Measurements from ENCODE around the gene METTL21A.
A peak's percentile ranks its signal among the peaks of the same experiment; 100 is the strongest.
"Not testable (repeated sequence)": the region's sequence is repeated elsewhere in the genome, so short reads cannot be mapped to it uniquely, and the experiment has no call there.

METTL21A gene
- total RNA-seq, result 17.9 to 32.7 (median 19.8) reads per million in 3 experiments

DNA sequence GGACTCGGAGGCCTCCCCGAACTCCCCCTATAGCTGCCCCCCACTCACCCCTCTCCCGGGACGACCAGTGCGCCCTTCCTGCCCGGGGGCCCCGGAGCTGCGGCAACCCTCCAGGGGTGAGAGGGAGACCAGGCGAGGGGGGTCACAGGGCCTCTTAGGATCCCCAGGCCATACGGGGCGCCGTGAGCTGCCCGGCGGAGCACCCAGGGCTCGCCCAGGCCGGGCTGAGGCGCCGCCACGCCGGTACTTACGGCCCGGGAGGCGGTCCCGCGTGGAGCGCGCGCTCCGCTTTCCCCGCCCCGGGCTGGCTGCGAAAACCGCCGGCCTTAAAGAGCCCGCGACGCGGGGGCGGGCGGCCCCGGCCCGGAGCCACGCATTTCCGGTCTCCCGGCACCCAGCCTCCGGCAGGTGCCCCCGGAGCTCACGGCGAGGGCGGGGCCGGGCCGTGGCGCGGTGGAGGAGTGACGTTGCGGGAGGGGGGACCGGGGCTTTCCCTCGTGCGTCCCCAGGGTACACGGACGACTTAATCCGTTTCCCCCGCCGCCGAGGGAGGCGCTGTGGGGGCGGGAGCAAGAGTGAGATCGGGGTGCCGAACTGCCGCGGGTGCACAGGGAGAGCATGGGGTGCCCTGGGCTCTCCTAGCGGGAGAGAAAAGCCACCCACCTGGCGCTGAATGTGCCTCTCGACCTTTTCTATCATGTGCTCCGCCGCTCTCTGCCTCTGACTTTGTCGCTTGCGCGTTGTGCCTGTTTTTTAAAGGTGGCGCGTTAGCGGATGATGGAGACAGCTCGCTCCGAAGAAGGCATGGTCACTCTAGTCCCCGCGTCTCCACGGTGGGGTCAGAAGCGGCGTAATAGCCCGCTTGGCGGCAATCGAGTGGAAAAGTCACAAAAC, at the start of gene METTL21A:
Gene METTL21A, minus strand, starts transcription at position 381 of the 894 bp plus-strand sequence. CDS start 1,019 bp downstream, outside the sequence.
- peak; percentile 97 for DNase-seq

DNA sequence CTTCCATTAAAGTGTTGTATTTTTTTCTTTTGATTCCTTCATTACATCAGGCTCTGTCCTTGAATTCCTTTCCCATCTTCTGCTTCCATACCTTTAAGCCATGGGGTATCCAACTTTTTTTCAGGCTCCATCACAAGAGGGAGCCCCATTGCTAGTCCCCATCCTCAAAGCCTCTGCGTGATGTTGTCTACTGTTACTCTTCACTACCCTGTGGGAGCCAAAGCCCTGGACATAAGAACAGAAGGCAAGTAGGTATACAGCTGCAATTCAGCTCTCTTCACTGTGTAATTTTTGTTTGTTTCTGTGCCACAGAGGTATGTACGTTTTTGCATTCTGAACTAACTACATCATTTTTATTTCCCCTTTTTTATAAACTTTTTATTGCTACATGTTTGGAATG, 49.6 kb upstream of the METTL21A start:
- DNase-seq, result no peak

DNA sequence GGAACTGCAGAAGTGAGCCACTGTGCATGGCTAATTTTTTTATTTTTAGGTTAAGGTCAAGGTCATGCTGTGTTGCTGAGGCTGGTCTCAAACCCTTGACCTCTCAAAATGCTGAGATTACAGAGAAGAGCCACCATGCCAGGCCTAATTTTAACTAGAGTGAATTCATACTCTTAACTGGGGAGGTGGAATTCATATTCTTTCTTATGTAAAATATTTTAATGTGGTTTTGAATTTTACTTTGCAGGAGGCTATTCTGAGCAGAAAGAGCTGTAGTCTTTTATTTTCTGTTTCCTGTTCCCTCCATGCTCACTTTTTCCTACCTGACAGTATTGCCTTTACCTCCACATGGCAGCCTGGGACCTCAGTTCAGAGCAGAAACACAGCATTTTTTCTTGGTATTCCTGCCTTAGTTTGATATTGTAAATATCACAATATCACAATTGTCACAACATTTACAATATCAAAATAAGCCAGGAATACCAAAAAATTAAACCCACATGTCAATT, 49.1 kb upstream of the METTL21A start:
- no peak for DNase-seq

DNA sequence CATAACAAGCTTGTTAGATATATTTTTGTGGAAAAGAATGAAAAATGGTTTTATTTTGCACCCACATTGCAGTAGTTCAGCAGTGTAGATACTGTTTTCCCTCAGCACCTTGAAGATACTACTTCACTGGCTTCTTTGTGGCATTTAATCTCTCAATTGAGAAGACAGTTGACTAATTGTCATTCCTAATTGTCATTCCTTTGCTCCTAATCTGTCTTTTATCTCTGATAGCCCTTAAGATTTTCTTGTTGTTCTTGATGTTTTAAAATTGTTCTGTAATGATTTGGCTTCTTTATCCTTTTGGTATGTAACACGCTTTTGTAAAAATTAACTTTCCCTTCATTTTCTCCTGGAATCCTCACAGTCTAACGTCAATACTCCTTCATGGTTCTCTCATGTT, 48.2 kb upstream of the METTL21A start:
- no peak for DNase-seq

DNA sequence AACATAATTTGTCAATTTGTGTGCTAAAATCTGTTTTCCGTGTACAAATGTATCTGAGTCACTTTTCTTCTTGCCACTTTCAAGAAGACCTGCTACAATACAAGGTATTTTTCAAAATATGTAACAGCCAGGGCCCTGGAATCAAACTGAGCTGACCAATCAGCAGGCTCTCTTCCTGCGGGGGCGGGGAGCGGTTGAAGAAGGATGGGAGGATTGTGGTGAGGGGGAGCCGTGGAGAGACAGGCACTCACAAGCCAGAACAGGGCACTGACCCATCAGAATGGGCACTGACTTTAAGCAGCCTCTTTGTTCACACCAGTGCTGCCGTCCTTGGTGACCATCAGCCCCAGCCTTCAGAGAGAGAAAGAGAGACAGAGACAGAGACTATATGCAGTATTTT, 45.7 kb upstream of the METTL21A start:
- DNase-seq, result no peak

DNA sequence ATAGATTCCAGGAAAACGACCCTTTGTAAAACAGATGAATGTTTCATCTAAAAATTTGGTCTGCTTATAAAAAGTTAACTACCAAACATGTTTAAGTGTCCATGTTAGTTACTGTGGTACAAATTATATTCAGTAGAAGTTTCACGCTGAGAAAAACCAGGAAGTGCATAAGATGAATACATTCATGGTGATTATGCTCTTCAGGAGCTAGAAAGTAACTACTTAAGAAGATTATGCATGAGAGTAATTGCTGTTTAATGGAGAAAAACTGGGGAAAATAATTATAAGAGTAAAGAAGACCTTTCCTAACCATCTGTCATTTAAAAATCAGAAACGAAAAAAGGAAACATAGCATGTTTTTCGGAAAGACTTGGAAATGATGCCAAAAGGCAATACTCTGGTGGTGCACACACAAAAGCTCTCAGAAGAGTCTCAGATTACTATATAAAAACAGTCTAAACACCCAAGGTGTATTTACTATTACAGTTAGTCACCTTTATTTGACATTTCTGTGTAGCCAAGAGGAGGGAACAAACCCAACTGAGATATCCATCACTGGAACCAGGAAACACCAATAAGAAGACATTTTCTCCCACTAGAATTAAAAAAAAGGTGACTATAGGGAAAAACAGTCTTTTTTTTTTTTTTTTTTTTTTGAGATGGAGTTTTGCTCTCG, 38.8 kb upstream of the METTL21A start:
- no peak for DNase-seq

DNA sequence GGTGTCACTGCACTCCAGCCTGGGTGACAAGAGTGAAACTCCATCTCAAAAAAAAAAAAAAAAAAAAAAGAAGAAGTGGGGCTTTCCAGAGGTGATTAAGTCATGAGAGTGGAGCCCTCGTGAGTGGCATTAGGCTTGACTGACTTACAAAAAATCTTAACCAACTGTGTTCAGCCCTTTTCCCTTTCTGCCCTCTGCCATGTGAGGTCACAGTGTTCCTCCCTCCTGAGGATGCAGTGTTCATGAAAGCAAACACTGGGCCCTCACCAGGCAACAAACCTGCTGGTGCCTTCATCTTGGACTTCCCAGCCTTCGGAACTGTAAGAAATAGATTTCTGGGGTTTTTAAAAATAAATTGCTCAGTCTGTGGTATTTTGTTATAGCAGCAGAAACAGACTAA, 37.0 kb upstream of the METTL21A start:
- DNase-seq, result no peak

DNA sequence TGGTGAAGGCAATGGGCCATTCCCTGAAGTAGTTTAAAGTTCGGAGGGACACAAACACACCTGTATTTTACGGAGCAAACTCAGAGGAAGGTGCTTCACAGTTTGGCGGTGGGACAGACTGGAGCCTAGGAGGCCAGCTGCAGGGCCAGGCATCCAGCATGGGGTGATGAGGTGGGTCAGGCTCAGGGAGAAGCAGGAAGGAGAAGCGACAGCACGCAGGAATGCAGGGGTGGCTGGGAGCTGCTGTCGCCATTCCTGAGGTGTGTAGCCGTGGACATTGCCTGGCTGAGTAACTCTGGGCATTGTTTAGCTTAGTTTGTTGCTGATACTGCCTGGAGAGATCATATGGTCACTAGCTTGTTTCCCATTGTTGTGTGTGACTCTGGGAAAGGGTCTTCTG, 35.8 kb upstream of the METTL21A start:
- no peak for DNase-seq

DNA sequence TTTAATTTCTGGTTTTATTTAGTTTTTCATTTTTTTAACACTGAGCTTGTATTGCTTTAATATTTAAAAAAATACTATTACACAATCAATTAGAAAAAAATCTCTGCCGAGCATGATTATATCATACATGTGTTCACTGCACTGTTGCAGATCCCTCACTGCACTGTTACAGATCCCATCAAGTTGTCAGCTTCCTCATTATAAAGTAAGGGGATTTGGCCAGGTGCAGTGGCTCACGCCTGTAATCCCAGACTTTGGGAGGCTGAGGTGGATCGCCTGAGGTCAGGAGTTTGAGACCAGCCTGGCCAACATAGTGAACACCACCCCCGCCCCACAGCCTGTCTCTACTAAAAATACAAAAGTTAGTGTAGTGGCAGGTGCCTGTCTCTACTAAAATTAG, 33.0 kb upstream of the METTL21A start:
- no peak for DNase-seq

DNA sequence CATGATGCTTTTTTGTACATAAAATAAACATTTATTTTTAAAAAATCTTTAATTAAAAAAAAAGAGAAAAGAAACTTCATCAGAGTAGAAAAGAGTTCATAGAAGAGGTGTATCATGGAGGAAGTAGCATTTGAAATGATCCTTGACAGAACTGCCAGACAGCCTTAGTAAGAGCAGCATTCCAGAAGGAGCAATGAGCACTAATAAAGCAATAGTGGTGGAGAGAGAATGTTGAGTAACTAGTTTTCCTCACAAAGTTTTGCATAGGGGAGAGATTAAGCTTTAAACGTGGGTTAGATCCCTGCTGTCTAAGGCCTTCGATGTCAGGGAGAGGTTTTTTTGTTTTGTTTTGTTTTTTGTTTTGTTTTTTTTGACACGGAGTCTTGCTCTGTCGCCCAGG, 29.8 kb upstream of the METTL21A start:
- no peak for DNase-seq

DNA sequence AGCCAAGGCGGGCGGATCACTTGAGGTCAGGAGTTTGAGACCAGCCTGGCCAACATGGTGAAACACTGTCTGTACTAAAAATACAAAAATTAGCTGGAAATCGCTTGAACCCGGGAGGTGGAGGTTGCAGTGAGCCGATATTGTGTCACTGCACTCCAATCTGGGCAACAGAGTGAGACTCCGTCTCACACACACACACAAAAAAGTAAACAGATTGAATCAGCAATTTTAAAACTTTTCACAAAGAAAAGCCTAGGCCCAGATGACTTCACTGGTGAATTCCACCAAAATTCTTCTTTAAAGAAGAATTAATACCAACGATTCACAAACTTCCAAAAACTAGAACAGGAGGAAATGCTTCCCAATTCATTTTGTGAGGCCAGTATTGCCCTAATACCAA, 21.4 kb upstream of the METTL21A start:
- not testable (repeated sequence) for DNase-seq

DNA sequence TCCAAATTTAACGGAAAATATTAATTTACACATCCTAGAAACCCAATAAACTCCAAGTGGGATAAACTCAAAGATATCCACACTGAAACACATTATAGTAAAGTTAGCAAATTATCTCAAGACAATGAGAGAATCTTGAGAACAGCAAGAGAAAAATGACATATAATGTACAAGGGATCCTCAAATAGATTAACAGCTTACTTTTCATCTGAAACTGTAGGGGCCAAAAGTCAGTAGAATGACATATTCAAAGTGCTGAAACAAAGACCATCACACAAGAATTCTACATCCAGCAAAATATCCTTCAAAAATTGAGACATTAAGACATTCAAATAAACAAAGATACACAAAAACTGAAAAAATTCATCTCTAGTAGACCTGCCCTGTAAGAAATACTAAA, 18.7 kb upstream of the METTL21A start:
- no peak for DNase-seq

DNA sequence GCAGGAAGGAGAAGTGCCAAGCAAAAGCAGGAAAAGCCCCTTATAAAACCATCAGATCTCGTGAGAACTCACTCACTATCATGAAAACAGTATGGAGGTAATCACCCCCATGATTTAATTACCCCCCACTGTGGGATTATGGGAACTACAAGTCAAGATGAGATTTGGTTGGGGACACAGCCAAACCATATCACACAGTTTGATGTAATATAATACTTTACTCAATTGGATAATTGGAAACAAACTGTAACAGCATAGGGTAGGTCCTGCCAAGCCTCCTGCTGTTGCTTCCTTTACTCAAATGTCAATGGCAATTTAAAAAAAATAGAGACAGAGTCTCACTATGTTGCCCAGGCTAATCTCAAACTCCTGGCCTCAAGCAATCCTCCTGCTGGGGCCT, 15.5 kb upstream of the METTL21A start:
- DNase-seq, result no peak

DNA sequence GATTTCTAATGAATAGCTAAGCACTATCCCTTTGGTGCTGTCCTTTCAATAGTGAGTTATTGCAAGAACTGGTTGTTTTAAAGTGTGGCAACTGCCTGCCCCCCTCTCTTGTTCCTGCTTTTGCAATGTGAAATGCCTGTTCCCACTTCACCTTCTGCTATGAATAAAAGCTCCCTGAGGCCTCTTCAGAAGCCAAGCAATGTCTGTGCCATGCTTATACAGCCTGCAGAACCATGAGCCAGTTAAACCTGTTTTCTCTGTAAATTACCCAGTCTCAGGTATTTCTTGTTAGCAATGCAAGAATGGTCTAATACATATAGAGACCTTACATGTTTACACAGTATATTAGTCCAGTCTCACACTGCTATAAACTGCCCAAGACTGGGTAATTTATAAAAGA, 15.0 kb upstream of the METTL21A start:
- DNase-seq, result no peak

DNA sequence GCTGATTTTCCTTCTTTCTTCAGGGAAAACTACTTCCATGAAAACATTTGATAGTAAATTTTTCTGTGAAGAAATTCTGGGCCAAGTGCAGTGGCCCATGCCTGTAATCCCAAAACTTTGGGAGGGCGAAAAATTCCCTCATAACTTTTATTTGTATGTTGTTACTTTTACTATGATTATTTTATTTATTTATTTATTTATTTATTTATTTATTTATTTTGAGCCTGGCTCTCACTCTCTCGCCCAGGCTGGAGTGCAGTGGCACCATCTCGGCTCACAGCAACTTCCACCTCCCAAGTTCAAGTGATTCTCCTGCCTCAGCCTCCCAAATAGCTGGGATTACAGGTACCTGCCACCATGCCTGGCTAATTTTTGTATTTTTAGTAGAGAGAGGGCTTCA, 14.1 kb upstream of the METTL21A start:
- DNase-seq, result not testable (repeated sequence)

DNA sequence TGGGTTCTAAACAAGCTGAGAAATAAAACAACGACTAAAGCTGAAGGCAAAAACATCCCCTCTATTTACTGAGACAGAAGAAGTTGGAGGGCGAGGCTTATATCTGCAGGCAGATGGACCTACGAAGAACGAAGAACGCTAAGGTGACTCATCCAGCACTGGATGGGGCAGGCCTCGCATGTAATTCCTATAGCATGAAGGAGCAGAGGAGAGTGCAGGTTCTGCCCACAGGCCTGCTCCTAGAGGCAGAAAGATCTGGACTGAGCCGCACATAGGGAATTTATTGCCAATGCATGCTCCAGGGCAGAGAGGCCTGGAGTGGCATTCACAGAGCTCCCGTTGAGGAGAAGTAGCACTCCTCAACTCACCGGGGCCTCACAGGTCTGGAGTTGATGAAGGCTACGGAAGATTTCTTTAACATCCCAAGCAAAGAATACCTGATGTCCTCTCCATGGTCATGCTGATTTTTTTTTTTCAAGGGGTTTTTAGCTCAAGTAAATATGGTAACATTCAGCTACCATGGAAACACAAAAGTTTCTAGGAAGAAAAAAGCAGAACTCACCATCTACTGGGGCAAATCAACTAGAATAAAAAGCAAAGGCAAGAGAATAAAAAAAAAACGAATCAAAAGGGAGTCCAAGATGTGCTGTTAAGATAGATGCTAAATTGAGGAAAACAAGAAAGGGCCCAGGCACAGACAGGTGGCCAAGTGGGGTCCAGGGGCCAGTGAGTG, 10.4 kb upstream of the METTL21A start:
- no peak for DNase-seq

DNA sequence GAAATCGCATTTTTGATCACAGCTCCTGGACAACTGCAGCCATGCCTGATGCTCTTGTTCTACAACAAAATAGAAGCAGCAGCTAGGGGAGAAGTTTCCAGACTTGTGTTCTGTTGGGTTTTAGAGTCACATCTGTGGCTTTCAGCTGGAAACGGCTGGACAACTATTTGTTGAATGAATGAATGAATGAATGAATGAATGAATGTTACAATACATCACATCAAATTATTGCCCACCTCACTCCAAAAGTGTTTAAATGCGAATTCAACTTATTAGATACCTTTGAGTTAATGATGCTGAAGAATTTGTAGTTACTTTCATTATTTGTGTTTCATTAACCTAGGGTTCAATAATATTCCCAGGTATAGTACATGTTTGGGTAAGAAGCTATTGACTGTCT, 8.5 kb upstream of the METTL21A start:
- DNase-seq, result no peak

DNA sequence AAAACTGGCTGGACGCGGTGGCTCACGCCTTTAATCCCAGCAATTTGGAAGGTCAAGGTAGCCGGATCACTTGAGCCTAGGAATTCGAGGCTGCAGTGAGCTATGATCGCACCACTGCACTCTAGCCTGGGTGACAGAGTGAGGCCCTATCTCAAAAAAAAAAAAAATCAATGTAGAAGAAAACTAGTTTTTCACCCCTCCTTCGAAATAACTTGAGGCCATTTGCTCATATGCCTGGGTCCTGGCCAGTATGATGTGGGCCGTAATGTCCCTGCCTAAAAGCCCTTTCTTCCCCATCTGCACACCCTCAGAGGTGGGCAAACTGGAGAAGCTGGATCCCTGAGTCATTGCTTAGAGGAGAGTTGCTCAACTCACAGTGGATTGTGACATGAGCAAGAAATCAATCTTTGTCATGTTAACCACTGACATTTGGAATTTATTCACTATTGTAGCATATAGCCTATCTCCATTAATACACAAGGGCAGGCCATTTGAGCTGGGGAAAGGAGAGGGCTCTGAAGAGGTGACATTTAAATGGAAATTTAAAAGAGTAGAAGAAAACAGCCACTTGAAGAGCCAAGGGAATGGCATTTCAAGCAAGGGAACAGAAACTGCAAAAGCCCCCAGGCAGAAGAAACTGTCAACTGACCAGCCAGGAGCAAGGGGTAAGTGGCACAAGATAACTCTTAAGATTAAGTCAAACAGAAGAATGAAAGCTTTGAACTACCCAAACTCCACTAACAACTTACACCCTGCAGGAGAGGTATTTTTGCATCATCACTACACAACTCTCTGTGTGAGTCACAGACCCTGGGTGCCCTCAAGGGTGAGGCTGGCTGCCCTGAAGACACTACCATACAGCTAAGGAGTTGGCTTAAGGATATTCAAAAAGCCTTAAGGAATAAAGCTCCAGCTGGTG, 7.6 kb upstream of the METTL21A start:
- no peak for DNase-seq

DNA sequence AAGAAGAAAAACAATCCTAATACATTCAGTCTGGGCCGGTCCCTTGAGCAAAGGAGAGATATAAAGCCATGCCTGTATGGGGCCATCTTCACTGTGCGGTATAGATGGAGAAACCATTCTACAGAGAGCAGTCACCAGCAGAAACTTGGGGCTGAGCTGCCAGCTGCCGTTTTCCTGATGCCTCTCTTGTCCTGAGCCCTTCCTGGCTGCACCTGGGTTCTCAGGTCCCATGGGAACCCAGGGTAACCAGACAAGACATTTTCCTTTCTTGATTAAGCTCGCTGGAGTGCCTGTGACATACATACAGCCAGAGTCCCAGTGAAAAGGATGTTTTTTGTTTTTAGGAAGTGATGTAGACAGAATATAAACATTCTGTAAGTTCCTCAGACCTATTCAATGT, 5.3 kb upstream of the METTL21A start:
- DNase-seq, result no peak

DNA sequence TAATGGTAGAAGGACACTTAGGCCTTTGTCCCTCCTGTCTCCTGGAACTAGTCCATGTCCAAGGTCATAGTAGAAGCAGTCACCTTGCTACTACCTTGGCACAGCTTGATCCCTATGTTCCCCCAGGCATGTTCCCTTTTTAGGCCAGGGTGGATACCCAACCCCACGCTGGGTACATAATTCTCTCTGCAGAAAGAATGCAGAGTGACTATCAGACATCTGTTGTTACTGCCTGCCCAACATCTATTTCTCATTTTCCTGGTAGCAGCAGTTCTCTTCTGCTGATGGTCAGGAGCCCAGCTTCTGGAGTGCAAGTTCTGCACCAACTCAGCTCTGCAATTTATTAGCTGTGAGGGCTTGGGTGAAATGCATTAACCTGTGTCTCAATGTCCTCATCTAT, 4.4 kb upstream of the METTL21A start:
- no peak for DNase-seq

DNA sequence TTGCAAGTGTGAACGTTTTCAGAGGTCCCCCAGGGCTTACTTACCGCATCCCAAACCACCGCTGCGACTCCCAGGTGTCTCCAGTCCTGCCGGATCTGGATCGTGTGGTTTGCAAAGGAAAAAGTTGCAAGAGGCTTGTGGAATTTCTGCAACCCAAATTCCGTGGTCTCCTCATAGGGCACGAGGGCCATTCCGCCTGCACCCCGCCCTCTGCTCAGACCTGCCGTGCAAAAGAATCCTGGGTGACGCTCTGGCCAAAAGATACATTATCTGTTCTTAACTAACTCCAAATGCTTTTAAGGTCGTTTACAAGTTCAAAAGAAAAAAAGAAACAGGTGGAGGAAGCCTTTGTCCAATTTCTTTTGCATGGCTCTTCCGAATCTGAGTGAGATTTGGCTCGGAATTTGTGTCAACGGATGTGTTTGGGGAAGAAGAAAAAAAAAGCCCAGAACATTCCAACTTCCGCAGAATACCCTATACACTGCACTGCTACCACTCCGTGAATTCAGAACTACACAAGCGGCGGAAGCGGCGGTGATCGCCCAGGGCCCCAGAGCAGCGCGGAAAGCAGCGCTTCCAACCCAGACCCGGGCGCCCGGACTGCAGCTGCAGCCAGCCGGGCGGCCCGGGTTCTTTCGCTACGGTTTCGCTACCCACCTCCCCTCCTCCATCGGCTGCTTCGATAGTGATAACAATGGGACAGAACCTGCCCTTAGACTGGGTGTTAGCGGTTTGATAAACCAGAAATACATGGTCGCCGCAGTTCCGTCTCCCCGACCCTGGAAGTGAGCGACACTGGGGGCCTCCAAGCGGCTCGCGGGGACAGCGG, 795 bp downstream of the METTL21A start:
- DNase-seq, result peak; percentile 61

Measured in central memory CD4-positive, alpha-beta T cell (primary cell).